Measurements from ENCODE around the gene DCXR. TPM values are rescaled to one million over a fixed set of nuclear protein-coding genes. Genes with fewer than 3 reads are reported as not detected.

Gene DCXR
- polyA plus RNA-seq (2012; ENCODE audit: low read depth, missing spikeins), result 40.2 TPM

GRCh38 chr17:82037092-82037888 is at the start of gene DCXR:
TSS of gene DCXR (minus strand) at chr17:82037697. CDS start at chr17:82037682, 15 bp downstream.
- TF ChIP-seq POLR2AphosphoS5 (IDR thresholded peaks at IDR 0.05; ENCODE audit: low read depth, low read length) (peak; percentile 80), PAX5 (IDR thresholded peaks at IDR 0.05; ENCODE audit: insufficient read depth, low read length, severe bottlenecking) (no peak), POU2F2 (IDR thresholded peaks at IDR 0.05; ENCODE audit: low read depth, low read length) (peak; percentile 52; the same call in 1 of the 2 replicates), POLR2A (IDR thresholded peaks at IDR 0.05; ENCODE audit: low read depth, low read length) (peak; percentile 80), SPI1 (IDR thresholded peaks at IDR 0.05; ENCODE audit: low read depth, low read length) (peak; percentile 42; the same call in 1 of the 2 replicates), TAF1 (IDR thresholded peaks at IDR 0.05; ENCODE audit: low read depth, low read length) (no peak; the same call in 1 of the 2 replicates)
- peak; percentile 99 for DNase-seq (ENCODE audit: insufficient read length, low spot score)
- peak; percentile 96 for FAIRE-seq

GRCh38 chr17:82085931-82086764 is 48.7 kb upstream of the DCXR start:
- DNase-seq (ENCODE audit: insufficient read length, low spot score) (no peak), FAIRE-seq (no peak)
- no peak for TF ChIP-seq POU2F2 (IDR thresholded peaks at IDR 0.05; ENCODE audit: low read depth, low read length)
- no peak for TF ChIP-seq SPI1 (IDR thresholded peaks at IDR 0.05; ENCODE audit: low read depth, low read length)
- no peak for TF ChIP-seq POLR2AphosphoS5 (IDR thresholded peaks at IDR 0.05; ENCODE audit: low read depth, low read length)
- no peak for TF ChIP-seq POLR2A (IDR thresholded peaks at IDR 0.05; ENCODE audit: low read depth, low read length)
- TF ChIP-seq PAX5 (IDR thresholded peaks at IDR 0.05; ENCODE audit: insufficient read depth, low read length, severe bottlenecking), result no peak
- TF ChIP-seq TAF1 (IDR thresholded peaks at IDR 0.05; ENCODE audit: low read depth, low read length), result no peak

GRCh38 chr17:82085031-82085861 is 47.7 kb upstream of the DCXR start:
- DNase-seq (ENCODE audit: insufficient read length, low spot score) (no peak), FAIRE-seq (no peak)
- TF ChIP-seq TAF1 (IDR thresholded peaks at IDR 0.05; ENCODE audit: low read depth, low read length) (no peak), POU2F2 (IDR thresholded peaks at IDR 0.05; ENCODE audit: low read depth, low read length) (no peak), PAX5 (IDR thresholded peaks at IDR 0.05; ENCODE audit: insufficient read depth, low read length, severe bottlenecking) (no peak), POLR2AphosphoS5 (IDR thresholded peaks at IDR 0.05; ENCODE audit: low read depth, low read length) (no peak), SPI1 (IDR thresholded peaks at IDR 0.05; ENCODE audit: low read depth, low read length) (no peak), POLR2A (IDR thresholded peaks at IDR 0.05; ENCODE audit: low read depth, low read length) (no peak)

GRCh38 chr17:82084373-82085030 is 47.0 kb upstream of the DCXR start:
- FAIRE-seq, result no peak

GRCh38 chr17:82083533-82084359 is 46.2 kb upstream of the DCXR start:
- DNase-seq (ENCODE audit: insufficient read length, low spot score) (no peak), FAIRE-seq (no peak)
- TF ChIP-seq POU2F2 (IDR thresholded peaks at IDR 0.05; ENCODE audit: low read depth, low read length) (no peak), TAF1 (IDR thresholded peaks at IDR 0.05; ENCODE audit: low read depth, low read length) (no peak), PAX5 (IDR thresholded peaks at IDR 0.05; ENCODE audit: insufficient read depth, low read length, severe bottlenecking) (no peak), POLR2A (IDR thresholded peaks at IDR 0.05; ENCODE audit: low read depth, low read length) (no peak), SPI1 (IDR thresholded peaks at IDR 0.05; ENCODE audit: low read depth, low read length) (no peak), POLR2AphosphoS5 (IDR thresholded peaks at IDR 0.05; ENCODE audit: low read depth, low read length) (no peak)

More at GRCh38 chr17:82084373-82085030, 47.0 kb upstream of the DCXR start:
- DNase-seq (ENCODE audit: insufficient read length, low spot score), result no peak
- TF ChIP-seq SPI1 (IDR thresholded peaks at IDR 0.05; ENCODE audit: low read depth, low read length), result no peak
- no peak for TF ChIP-seq TAF1 (IDR thresholded peaks at IDR 0.05; ENCODE audit: low read depth, low read length)
- no peak for TF ChIP-seq POLR2AphosphoS5 (IDR thresholded peaks at IDR 0.05; ENCODE audit: low read depth, low read length)
- TF ChIP-seq POU2F2 (IDR thresholded peaks at IDR 0.05; ENCODE audit: low read depth, low read length), result no peak
- no peak for TF ChIP-seq POLR2A (IDR thresholded peaks at IDR 0.05; ENCODE audit: low read depth, low read length)
- no peak for TF ChIP-seq PAX5 (IDR thresholded peaks at IDR 0.05; ENCODE audit: insufficient read depth, low read length, severe bottlenecking)

GRCh38 chr17:82083009-82083408 is 45.5 kb upstream of the DCXR start:
- no peak for TF ChIP-seq POLR2A (IDR thresholded peaks at IDR 0.05; ENCODE audit: low read depth, low read length)
- TF ChIP-seq SPI1 (IDR thresholded peaks at IDR 0.05; ENCODE audit: low read depth, low read length), result no peak
- no peak for TF ChIP-seq TAF1 (IDR thresholded peaks at IDR 0.05; ENCODE audit: low read depth, low read length)
- TF ChIP-seq PAX5 (IDR thresholded peaks at IDR 0.05; ENCODE audit: insufficient read depth, low read length, severe bottlenecking), result no peak
- no peak for TF ChIP-seq POU2F2 (IDR thresholded peaks at IDR 0.05; ENCODE audit: low read depth, low read length)
- no peak for TF ChIP-seq POLR2AphosphoS5 (IDR thresholded peaks at IDR 0.05; ENCODE audit: low read depth, low read length)
- no peak for FAIRE-seq
- DNase-seq (ENCODE audit: insufficient read length, low spot score), result no peak

- no peak for TF ChIP-seq PAX5 (IDR thresholded peaks at IDR 0.05; ENCODE audit: insufficient read depth, low read length, severe bottlenecking)
- FAIRE-seq, result no peak
- no peak for DNase-seq (ENCODE audit: insufficient read length, low spot score)
Observed at GRCh38 chr17:82082456-82082855, 45.0 kb upstream of the DCXR start.

GRCh38 chr17:82081966-82082365 is 44.5 kb upstream of the DCXR start:
- FAIRE-seq (no peak), DNase-seq (ENCODE audit: insufficient read length, low spot score) (no peak)
- TF ChIP-seq POLR2A (IDR thresholded peaks at IDR 0.05; ENCODE audit: low read depth, low read length) (no peak), POU2F2 (IDR thresholded peaks at IDR 0.05; ENCODE audit: low read depth, low read length) (no peak), TAF1 (IDR thresholded peaks at IDR 0.05; ENCODE audit: low read depth, low read length) (no peak), SPI1 (IDR thresholded peaks at IDR 0.05; ENCODE audit: low read depth, low read length) (no peak), POLR2AphosphoS5 (IDR thresholded peaks at IDR 0.05; ENCODE audit: low read depth, low read length) (no peak), PAX5 (IDR thresholded peaks at IDR 0.05; ENCODE audit: insufficient read depth, low read length, severe bottlenecking) (no peak)
